Psoas muscle (tissue), 8 donors: Measurements from ENCODE around the gene NTRK1. TPM values are rescaled to one million over a fixed set of nuclear protein-coding genes. Genes with fewer than 3 reads are reported as not detected.

Experiments
- ATAC-seq, 4 donors: fragments of 200-7000 bp; cut with Tn5 transposase; one replicate each; pipeline ENCODE4 v1.9.1; 2020; ENCODE audit warnings: moderate library complexity in 3 of 4, mild to moderate bottlenecking in 2 of 4
- DNase-seq, 2 donors: peaks; one replicate each; pipeline ENCODE4 v3.0.0-alpha.2; 2020
- H3K27ac ChIP-seq: fragments of 200-600 bp; one replicate; pipeline ENCODE4 v1.8.0; 2022
- H3K27me3 ChIP-seq, 3 donors: fragments of 200-600 bp in 1 of 3; one replicate each; pipeline versions ENCODE4 v1.6.1 to v1.8.0; 2013 to 2022; ENCODE audit warnings: low read length in 2 of 3, mild to moderate bottlenecking in 2 of 3, moderate library complexity in 1 of 3; ENCODE audit not compliant: insufficient read depth in 3 of 3
- H3K36me3 ChIP-seq, 2 donors: fragments of 200-600 bp in 1 of 2; one replicate each; pipeline versions ENCODE4 v1.6.1 to v1.8.0; 2013 to 2022; ENCODE audit warnings: low read depth in 1 of 2, mild to moderate bottlenecking in 1 of 2, moderate library complexity in 1 of 2; ENCODE audit not compliant: insufficient read depth in 1 of 2
- H3K4me1 ChIP-seq: fragments of 200-600 bp; one replicate; pipeline ENCODE4 v1.8.0; 2022
- H3K4me3 ChIP-seq: fragments of 200-600 bp; one replicate; pipeline ENCODE4 v1.8.0; 2022; ENCODE audit warnings: mild to moderate bottlenecking
- H3K9me3 ChIP-seq: fragments of 200-600 bp; one replicate; pipeline ENCODE4 v1.8.0; 2022
- CTCF ChIP-seq: fragments of 200-600 bp; IDR thresholded peaks from one replicate; pipeline ENCODE4 v1.8.0; 2022; ENCODE audit warnings: antibody characterized with exemption
- WGBS, 3 donors: extraction: QIAGEN DNeasy Blood & Tissue Kit; methylation state at CpG; one replicate each; pipeline versions ENCODE4 v1.1.6 to v1.1.7; 2013; 5-methylcytosine and 5-hydroxymethylcytosine counted together
- intact Hi-C, 2 donors: fragments of 100-400 bp; cut with DNase I; formaldehyde crosslinking; loops; one replicate each; pipeline versions ENCODE4 v1.11.0 to v1.14.2; 2022
- polyA plus RNA-seq, 3 donors: library from polyadenylated mRNA; stranded (reverse); fragments of 200-250 nt; gene quantifications; one replicate each; pipeline ENCODE4 v1.2.3, GENCODE V29; 2013
- total RNA-seq, 4 donors: library from RNA; stranded (reverse); fragmentation: NEBNext Ultra II Directional in 2 of 4; extraction: Animal tissue kit (Norgen Biotek cat#: 25700) in 2 of 4; gene quantifications; one replicate each; pipeline versions ENCODE4 v1.2.1 to v1.2.4, GENCODE V29; 2021 to 2023
- donor health status: healthy with polysubstance abuse.
- donor health status: DM: no; HTN: no; CAD: no; lungs with moderate emphysema.
- donor health status: Bipolar disorder and iron deficiency.
- donor health status: healthy.
- donor health status: DM: yes; HTN: yes; CAD: no.
- donor health status: DM: no; HTN: no; CAD: no.
- donor health status: DM: no; HTN: no; CAD: no.
- donor health status: DM: yes; HTN: yes; CAD: no.

Gene NTRK1
- total and polyA plus RNA-seq, 7 donors, result 0.07 to 0.92 (median 0.44) TPM

- Histone ChIP-seq H3K27ac (no peak overlapping the region), H3K4me1 (no peaks in the 10 kb centered on the region), H3K36me3 (peaks cover 0 to 11% of the 10 kb centered on the region in 2 donors), H3K4me3 (no peak overlapping the region), H3K9me3 (no peaks in the 10 kb centered on the region), H3K27me3 (peaks cover 0 to 37% (median 0%) of the 10 kb centered on the region in 3 donors)
- intact Hi-C loops, result no loop called here
- TF ChIP-seq CTCF, result no peak
- WGBS, 3 donors, result 45 to 55% (median 53%) methylated on average over 10 of the region's 10 CpGs
- ATAC-seq (no peak), DNase-seq (peak in 1 of 2 donors; percentile 35)
These were observed 48.3 kb downstream of the NTRK1 start for GRCh38 chr1:156908955-156909354.

GRCh38 chr1:156909671-156910070 lies 49.0 kb downstream of the NTRK1 start:
- no peak for TF ChIP-seq CTCF
- peak in 1 of 2 donors; percentile 41 for DNase-seq
- WGBS, 3 donors, result 67 to 90% (median 90%) methylated on average over 5 of the region's 5 CpGs
- peaks cover 0 to 43% (median 0%) of the 10 kb centered on the region in 3 donors for H3K27me3 ChIP-seq
- H3K36me3 ChIP-seq, result peaks cover 0 to 12% of the 10 kb centered on the region in 2 donors
- intact Hi-C loops, result loop anchor here in 1 of 2 donors (10.0 kb wide), 1 partner anchor 165 kb away; no protein-coding TSS in a partner anchor
- H3K9me3 ChIP-seq, result no peaks in the 10 kb centered on the region
- no peak overlapping the region for H3K27ac ChIP-seq
- ATAC-seq, result no peak
- H3K4me1 ChIP-seq, result no peaks in the 10 kb centered on the region
- no peak overlapping the region for H3K4me3 ChIP-seq

DNA sequence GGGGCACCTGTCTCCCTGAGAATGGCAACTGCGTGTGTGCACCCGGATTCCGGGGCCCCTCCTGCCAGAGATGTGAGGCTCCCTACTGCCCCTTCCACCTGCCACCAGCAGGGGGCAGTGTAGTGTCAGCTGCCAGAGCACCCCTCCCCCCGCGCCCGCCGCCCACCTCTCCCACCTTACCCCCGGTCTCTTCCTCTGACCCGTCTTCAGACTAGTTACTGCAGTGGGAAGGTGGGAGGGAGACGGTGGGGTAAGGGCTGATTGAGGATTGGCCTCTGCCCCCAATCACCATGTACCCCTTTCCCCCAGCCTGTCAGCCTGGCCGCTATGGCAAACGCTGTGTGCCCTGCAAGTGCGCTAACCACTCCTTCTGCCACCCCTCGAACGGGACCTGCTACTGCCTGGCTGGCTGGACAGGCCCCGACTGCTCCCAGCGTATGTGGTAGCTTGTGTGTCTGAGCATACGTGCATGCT lies 49.7 kb downstream of the NTRK1 start:
- no peaks in the 10 kb centered on the region for H3K4me1 ChIP-seq
- H3K27ac ChIP-seq, result no peak overlapping the region
- 31 to 34% (median 31%) methylated on average over 15 to 18 of the region's 18 CpGs for WGBS, 3 donors
- ATAC-seq, result peak; percentile 24 to 71 (median 52)
- DNase-seq, result peak in 1 of 2 donors; percentile 68
- no peak overlapping the region for H3K4me3 ChIP-seq
- H3K27me3 ChIP-seq, result peaks cover 0 to 43% (median 0%) of the 10 kb centered on the region in 3 donors
- H3K36me3 ChIP-seq, result peaks cover 0 to 15% of the 10 kb centered on the region in 2 donors
- intact Hi-C loops, result loop anchor here in 1 of 2 donors (10.0 kb wide), 1 partner anchor 164 kb away; no protein-coding TSS in a partner anchor
- H3K9me3 ChIP-seq, result no peaks in the 10 kb centered on the region
- peak; percentile 81 for TF ChIP-seq CTCF

DNA sequence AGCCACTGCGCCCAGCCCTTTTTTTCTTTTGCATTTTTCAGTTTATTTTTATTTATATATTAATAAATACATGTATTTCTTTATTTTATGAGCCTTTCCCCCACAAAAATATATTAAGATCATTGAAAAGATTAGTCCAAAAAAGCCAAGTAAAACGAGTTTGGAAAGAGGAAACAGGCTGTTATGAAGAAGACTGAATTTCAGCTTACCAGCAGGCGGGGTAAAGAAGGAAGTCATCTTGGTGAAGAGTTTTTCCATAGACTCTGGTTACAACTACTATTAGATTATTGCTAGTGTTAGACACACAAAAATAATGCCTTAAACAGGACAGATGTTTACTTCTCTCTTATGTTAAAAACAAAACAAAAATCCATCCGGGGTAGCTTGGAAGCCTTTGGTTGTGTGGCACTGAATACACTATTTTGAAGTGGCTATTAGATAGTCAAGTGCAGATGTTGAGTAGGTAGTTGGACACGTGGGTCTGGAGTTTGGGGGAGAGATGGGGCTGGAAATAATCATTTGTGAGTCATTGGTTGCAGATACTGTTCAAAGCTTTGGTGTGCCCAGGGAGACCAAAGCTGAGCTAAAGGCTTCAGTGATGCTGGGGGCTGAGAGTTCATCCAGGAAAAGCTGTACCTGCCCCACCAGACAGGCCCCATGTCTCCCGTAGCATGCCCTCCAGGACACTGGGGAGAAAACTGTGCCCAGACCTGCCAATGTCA lies 51.1 kb downstream of the NTRK1 start:
- Histone ChIP-seq H3K4me1 (no peaks in the 10 kb centered on the region), H3K27ac (no peak overlapping the region), H3K27me3 (peaks cover 0 to 43% (median 0%) of the 10 kb centered on the region in 3 donors), H3K9me3 (no peaks in the 10 kb centered on the region), H3K36me3 (peaks cover 0 to 14% of the 10 kb centered on the region in 2 donors), H3K4me3 (no peak overlapping the region)
- TF ChIP-seq CTCF, result no peak
- ATAC-seq, result no peak
- intact Hi-C loops, result loop anchor here in 1 of 2 donors (10.0 kb wide), 1 partner anchor 163 kb away; no protein-coding TSS in a partner anchor
- 75 to 77% (median 76%) methylated on average over 6 of the region's 6 CpGs for WGBS, 3 donors
- DNase-seq, result no peak
